B cell (primary cell): ENCODE results near the gene PLEK2. TPM values are rescaled to one million over a fixed set of nuclear protein-coding genes. Genes with fewer than 3 reads are reported as not detected.

Experiments used
- ATAC-seq: fragments of 200-7000 bp; cut with Tn5 transposase; one replicate; pipeline ENCODE4 v1.10.0; 2021; ENCODE audit warnings: low read depth, mild to moderate bottlenecking, moderate number of reproducible peaks, moderate library complexity
- CTCF ChIA-PET: fragments of 350-600 bp; sonication (Branson Sonifier 250); formaldehyde crosslinking; loops from one replicate; lab custom pipeline; 2021; ENCODE audit warnings: antibody characterized with exemption, inconsistent platforms; lab: Charles Lee
- POLR2A ChIA-PET: fragments of 350-600 bp; sonication (Branson Sonifier 250); formaldehyde crosslinking; loops from one replicate; lab custom pipeline; 2021; ENCODE audit warnings: antibody characterized with exemption; lab: Charles Lee
- DNase-seq: peaks from one replicate; pipeline ENCODE4 v3.0.0; 2013
- H2AFZ ChIP-seq: 2 replicates; pipeline ENCODE4 v1.6.1; 2012; ENCODE audit warnings: mild to moderate bottlenecking, low read depth, low read length; ENCODE audit not compliant: insufficient read depth, poor library complexity, severe bottlenecking
- H3K27ac ChIP-seq, 2 donors: 1 replicate in 1 of 2; 2 replicates in 1 of 2; pipeline ENCODE4 v1.5.1; 2012 to 2013; ENCODE audit warnings: low read length in 2 of 2, mild to moderate bottlenecking in 2 of 2, moderate library complexity in 1 of 2
- H3K27me3 ChIP-seq, 4 experiments: fragments of 200-600 bp in 1 of 4; sonication (generic) in 1 of 4; replicated peaks in 1 of 4; 1 replicate in 2 of 4; 2 replicates in 2 of 4; pipeline versions ENCODE4 v1.6.1 to v1.7.0; 2013 to 2016; ENCODE audit warnings: low read length in 3 of 4, mild to moderate bottlenecking in 2 of 4, mixed read lengths in 1 of 4, moderate library complexity in 1 of 4; ENCODE audit not compliant: insufficient read depth in 4 of 4, control insufficient read depth in 3 of 4; ENCODE audit errors: control extremely low read depth in 1 of 4
- H3K36me3 ChIP-seq, 2 experiments: replicated peaks in 1 of 2; 1 replicate in 1 of 2; 2 replicates in 1 of 2; pipeline versions ENCODE4 v1.6.1 to v1.7.1; 2013; ENCODE audit warnings: low read length in 1 of 2; ENCODE audit not compliant: insufficient read depth in 2 of 2, control insufficient read depth in 1 of 2; ENCODE audit errors: control extremely low read depth in 1 of 2, extremely low read depth in 1 of 2
- H3K4me1 ChIP-seq, 2 donors: fragments of 200-600 bp in 1 of 2; sonication (generic) in 1 of 2; 1 replicate in 1 of 2; 2 replicates in 1 of 2; pipeline versions ENCODE4 v1.5.1 to v1.6.1; 2013 to 2017; ENCODE audit warnings: low read length in 2 of 2; ENCODE audit not compliant: control insufficient read depth in 2 of 2, insufficient read depth in 2 of 2
- H3K4me2 ChIP-seq: replicated peaks from 2 replicates; pipeline ENCODE3; 2012; ENCODE audit warnings: mild to moderate bottlenecking, low read depth, low read length; ENCODE audit not compliant: poor library complexity, severe bottlenecking
- H3K4me3 ChIP-seq, 5 experiments: fragments of 200-600 bp in 1 of 5; sonication (generic) in 1 of 5; 1 replicate in 3 of 5; 2 replicates in 2 of 5; pipeline versions ENCODE4 v1.5.1 to v1.7.0; 2011 to 2016; ENCODE audit warnings: low read length in 4 of 5, mild to moderate bottlenecking in 4 of 5, low read depth in 2 of 5, control low read depth in 1 of 5, moderate library complexity in 1 of 5; ENCODE audit not compliant: insufficient read depth in 1 of 5; ENCODE audit errors: control extremely low read depth in 1 of 5, extremely low read depth in 1 of 5
- H3K79me2 ChIP-seq: fragments of 200-600 bp; sonication (generic); one replicate; pipeline ENCODE4 v1.6.0; 2016; ENCODE audit warnings: low read length; ENCODE audit not compliant: control insufficient read depth, insufficient read depth
- H3K9ac ChIP-seq: fragments of 200-600 bp; sonication (generic); 2 replicates; pipeline ENCODE4 v1.6.1; 2017; ENCODE audit warnings: mild to moderate bottlenecking, low read length, moderate library complexity
- H3K9me3 ChIP-seq, 3 donors: one replicate each; pipeline versions ENCODE4 v1.6.1 to v1.7.1; 2013; ENCODE audit warnings: low read length in 2 of 3; ENCODE audit not compliant: control insufficient read depth in 2 of 3, insufficient read depth in 1 of 3; ENCODE audit errors: control extremely low read depth in 1 of 3
- H4K20me1 ChIP-seq: 2 replicates; pipeline ENCODE4 v1.6.0; 2012; ENCODE audit warnings: mild to moderate bottlenecking, low read length; ENCODE audit not compliant: insufficient read depth, control insufficient read depth, poor library complexity, severe bottlenecking
- H3K27ac Mint-ChIP-seq: one replicate; pipeline ENCODE4 v1.8.0; 2021; ENCODE audit warnings: mixed read lengths
- H3K27me3 Mint-ChIP-seq: one replicate; pipeline ENCODE4 v1.8.0; 2021; ENCODE audit warnings: mixed read lengths
- H3K4me1 Mint-ChIP-seq: one replicate; pipeline ENCODE4 v1.8.0; 2021; ENCODE audit warnings: mixed read lengths
- H3K4me3 Mint-ChIP-seq: one replicate; pipeline ENCODE4 v1.8.0; 2021; ENCODE audit warnings: mixed read lengths
- H3K9me3 Mint-ChIP-seq: one replicate; pipeline ENCODE4 v1.8.0; 2022; ENCODE audit warnings: mixed read lengths; ENCODE audit not compliant: insufficient read depth
- CTCF ChIP-seq: fragments of 200-600 bp; IDR thresholded peaks from one replicate; pipeline ENCODE4 v1.8.0; 2022; ENCODE audit warnings: antibody characterized with exemption, mild to moderate bottlenecking
- EZH2 ChIP-seq: IDR thresholded peaks from 2 replicates; pipeline ENCODE4 v1.6.1; 2012; ENCODE audit warnings: borderline replicate concordance, low read depth, mild to moderate bottlenecking, moderate library complexity, low read length; ENCODE audit not compliant: insufficient read depth, poor library complexity, severe bottlenecking
- WGBS: methylation state at CpG from one replicate; pipeline ENCODE4 v1.1.5; 2013; ENCODE audit warnings: missing lambda C conversion rate; ENCODE audit not compliant: insufficient coverage; 5-methylcytosine and 5-hydroxymethylcytosine counted together
- intact Hi-C: fragments of 100-400 bp; cut with micrococcal nuclease; formaldehyde crosslinking; loops from one replicate; pipeline ENCODE4 v1.10.0; 2022
- polyA plus RNA-seq: library from polyadenylated mRNA; depleted of rRNA; stranded (reverse); fragments of >200 nt; gene quantifications from 2 replicates; pipeline ENCODE4 v1.2.3, GENCODE V29; 2012
- total RNA-seq, 2 donors: library from RNA; stranded (reverse); fragments of 120-200 nt in 1 of 2; gene quantifications; 1 replicate in 1 of 2; 2 replicates in 1 of 2; pipeline versions ENCODE4 v1.2.3 to v1.2.4, GENCODE V29; 2013 to 2022

The PLEK2 gene
- total and polyA plus RNA-seq, 2 donors (not counting 1 experiment from before 2014, with no cell fraction given) = not detected

- peaks cover 5% of the 10 kb centered on the region for H3K27me3 Mint-ChIP-seq
Measured at GRCh38 chr14:67459336-67459735, 47.4 kb upstream of the PLEK2 start.

GRCh38 chr14:67457782-67458181 lies 45.8 kb upstream of the PLEK2 start:
- no peak overlapping the region for H3K27ac Mint-ChIP-seq
- no peak for DNase-seq
- WGBS = 80% methylated on average over 6 of the region's 6 CpGs

More at GRCh38 chr14:67459336-67459735, 47.4 kb upstream of the PLEK2 start:
- Mint-ChIP-seq H3K4me1 (no peaks in the 10 kb centered on the region), H3K9me3 (no peaks in the 10 kb centered on the region), H3K27ac (no peak overlapping the region), H3K4me3 (no peak overlapping the region)
- Histone ChIP-seq H3K27me3 (peaks cover 0 to 4% (median 0%) of the 10 kb centered on the region in 4 experiments), H3K4me3 (no peak overlapping the region), H3K4me1 (no peaks in the 10 kb centered on the region), H3K79me2 (no peaks in the 10 kb centered on the region), H2AFZ (no peak overlapping the region), H3K4me2 (no peak overlapping the region), H3K9ac (no peak overlapping the region), H4K20me1 (no peaks in the 10 kb centered on the region), H3K36me3 (no peaks in the 10 kb centered on the region), H3K9me3 (peaks cover 0 to 4% (median 0%) of the 10 kb centered on the region in 3 donors), H3K27ac (no peak overlapping the region)
- intact Hi-C loops = no loop called here
- TF ChIP-seq EZH2 (no peak), CTCF (no peak)
- ATAC-seq (no peak), DNase-seq (no peak)
- WGBS = 95% methylated on average over 4 of the region's 5 CpGs
- CTCF ChIA-PET = interaction anchor here (1.1 kb wide), 1 partner anchor 207 kb away, joined by 3 read pairs; no protein-coding TSS in a partner anchor
- POLR2A ChIA-PET = no interaction called here

More at GRCh38 chr14:67457782-67458181, 45.8 kb upstream of the PLEK2 start:
- H3K9me3 ChIP-seq = peaks cover 0 to 4% (median 2%) of the 10 kb centered on the region in 3 donors
- peaks cover 0 to 4% (median 0%) of the 10 kb centered on the region in 4 experiments for H3K27me3 ChIP-seq
- intact Hi-C loops = no loop called here
- peaks cover 8% of the 10 kb centered on the region for H3K27me3 Mint-ChIP-seq
- H2AFZ ChIP-seq = no peak overlapping the region
- ATAC-seq = no peak
- no peaks in the 10 kb centered on the region for H4K20me1 ChIP-seq
- TF ChIP-seq EZH2 (no peak), CTCF (no peak)
- no peaks in the 10 kb centered on the region for H3K36me3 ChIP-seq
- H3K27ac ChIP-seq = no peak overlapping the region
- no peak overlapping the region for H3K9ac ChIP-seq
- no peak overlapping the region for H3K4me2 ChIP-seq
- CTCF ChIA-PET = interaction anchor here (0.7 to 1.6 kb wide), 2 partner anchors 30 to 33 kb away, joined by 3 to 8 read pairs; no protein-coding TSS in a partner anchor
- POLR2A ChIA-PET = no interaction called here
- H3K9me3 Mint-ChIP-seq = no peaks in the 10 kb centered on the region
- H3K4me3 ChIP-seq = no peak overlapping the region
- no peak overlapping the region for H3K4me3 Mint-ChIP-seq
- no peaks in the 10 kb centered on the region for H3K79me2 ChIP-seq
- no peaks in the 10 kb centered on the region for H3K4me1 Mint-ChIP-seq
- H3K4me1 ChIP-seq = no peaks in the 10 kb centered on the region
